ENCODE results near the gene ZNF783. TPM values are rescaled to one million over a fixed set of nuclear protein-coding genes. Genes with fewer than 3 reads are reported as not detected.

The ZNF783 gene
- total and polyA plus RNA-seq, 2 of the 8 experiments (the other 6 are each of a cell fraction or from before 2014, with no cell fraction given): 7.3 to 8.2 TPM

- TF ChIP-seq CTBP2 (IDR thresholded peaks at IDR 0.05; ENCODE audit: borderline replicate concordance, insufficient read depth, insufficient read length, low read length) (no peak), TAF7 (optimal IDR thresholded peaks at IDR 0.05; ENCODE audit: borderline replicate concordance, low read depth, low read length) (no peak), KDM1A (IDR thresholded peaks at IDR 0.05; ENCODE audit: borderline replicate concordance, low read length) (no peak), ZNF274 (IDR thresholded peaks at IDR 0.05; ENCODE audit: borderline replicate concordance, extremely low read depth, low read length) (no peak), GTF2F1 (IDR thresholded peaks at IDR 0.05; ENCODE audit: borderline replicate concordance, low read depth, low read length) (no peak), CBX8 (IDR thresholded peaks at IDR 0.05; ENCODE audit: borderline replicate concordance, low read depth, low read length) (no peak), FOSL1 (IDR thresholded peaks at IDR 0.05; ENCODE audit: insufficient read depth, low read depth, low read length) (no peak), MAFK (IDR thresholded peaks at IDR 0.05; ENCODE audit: low read depth, low read length) (no peak)
Measured at GRCh38 chr7:149214020-149214720, 47.8 kb upstream of the ZNF783 start (continued).

Data from H1 (cell line).